Ovary (tissue), 3 donors: ENCODE measurements around the gene STXBP1.

Experiments used
- EP300 ChIP-seq: sonication (generic); formaldehyde crosslinking; IDR thresholded peaks from one replicate; pipeline ENCODE4 v1.6.1; 2017; ENCODE audit warnings: antibody characterized with exemption
- POLR2A ChIP-seq: fragments of 450-650 bp; IDR thresholded peaks from one replicate; pipeline ENCODE4 v1.6.1; 2017; ENCODE audit warnings: antibody characterized with exemption, mild to moderate bottlenecking, moderate library complexity
- TF ChIP-seq, protein P1 (sequence below), 3 donors: fragments of 450-650 bp in 2 of 3; fragments of 200-600 bp in 1 of 3; IDR thresholded peaks; one replicate each; pipeline versions ENCODE4 v1.5.1 to v1.8.0; 2016 to 2022; ENCODE audit warnings: antibody characterized with exemption in 3 of 3, mild to moderate bottlenecking in 1 of 3
- donor health status: DM: no; HTN: no; CAD: no.

- TF ChIP-seq, protein P1, sequence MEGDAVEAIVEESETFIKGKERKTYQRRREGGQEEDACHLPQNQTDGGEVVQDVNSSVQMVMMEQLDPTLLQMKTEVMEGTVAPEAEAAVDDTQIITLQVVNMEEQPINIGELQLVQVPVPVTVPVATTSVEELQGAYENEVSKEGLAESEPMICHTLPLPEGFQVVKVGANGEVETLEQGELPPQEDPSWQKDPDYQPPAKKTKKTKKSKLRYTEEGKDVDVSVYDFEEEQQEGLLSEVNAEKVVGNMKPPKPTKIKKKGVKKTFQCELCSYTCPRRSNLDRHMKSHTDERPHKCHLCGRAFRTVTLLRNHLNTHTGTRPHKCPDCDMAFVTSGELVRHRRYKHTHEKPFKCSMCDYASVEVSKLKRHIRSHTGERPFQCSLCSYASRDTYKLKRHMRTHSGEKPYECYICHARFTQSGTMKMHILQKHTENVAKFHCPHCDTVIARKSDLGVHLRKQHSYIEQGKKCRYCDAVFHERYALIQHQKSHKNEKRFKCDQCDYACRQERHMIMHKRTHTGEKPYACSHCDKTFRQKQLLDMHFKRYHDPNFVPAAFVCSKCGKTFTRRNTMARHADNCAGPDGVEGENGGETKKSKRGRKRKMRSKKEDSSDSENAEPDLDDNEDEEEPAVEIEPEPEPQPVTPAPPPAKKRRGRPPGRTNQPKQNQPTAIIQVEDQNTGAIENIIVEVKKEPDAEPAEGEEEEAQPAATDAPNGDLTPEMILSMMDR (IDR thresholded peaks at IDR 0.05), result no peak
- TF ChIP-seq EP300, result no peak
- no peak for TF ChIP-seq POLR2A
These were observed 121.5 kb downstream of the STXBP1 start for GRCh38 chr9:127733614-127734013.
